Measurements from ENCODE around the gene ARMC9. TPM values are rescaled to one million over a fixed set of nuclear protein-coding genes. Genes with fewer than 3 reads are reported as not detected.

The ARMC9 gene
- total RNA-seq, 1 donor from 2014 or later, result 3.3 TPM

GRCh38 chr2:231411831-231412617, 213.6 kb downstream of the ARMC9 start:
- TF ChIP-seq CTCF (IDR thresholded peaks at IDR 0.05), result peak; percentile 82 to 97 (median 96)
- Histone ChIP-seq H3K4me1 (peaks cover 0 to 5% of the 10 kb centered on the region in 2 donors), H3K36me3 (no peaks in the 10 kb centered on the region), H3K27me3 (no peaks in the 10 kb centered on the region), H3K4me3 (peak overlapping the region; percentile 73 to 92), H3K9me3 (no peaks in the 10 kb centered on the region), H3K27ac (peak overlapping the region; percentile 8 to 26)
- intact Hi-C loops (cut with DNase I), result loop anchor here (1.0 to 5.0 kb wide), 4 partner anchors 115 to 360 kb away; no protein-coding TSS in a partner anchor
- peak; percentile 53 to 93 for DNase-seq (ENCODE audit: low spot score in 2 of 2)

- Histone ChIP-seq H3K9me3 (no peaks in the 10 kb centered on the region), H3K27me3 (no peaks in the 10 kb centered on the region), H3K36me3 (no peaks in the 10 kb centered on the region), H3K27ac (no peak overlapping the region), H3K4me1 (peaks cover 0 to 5% of the 10 kb centered on the region in 2 donors), H3K4me3 (peak overlapping the region; percentile 73 to 92)
- intact Hi-C loops (cut with DNase I), result loop anchor here (1.0 to 5.0 kb wide), 4 partner anchors 115 to 360 kb away; no protein-coding TSS in a partner anchor
- no peak for DNase-seq (ENCODE audit: low spot score in 2 of 2)
- no peak for TF ChIP-seq CTCF (IDR thresholded peaks at IDR 0.05)
Observed at GRCh38 chr2:231412618-231412963, 214.2 kb downstream of the ARMC9 start.

DNA sequence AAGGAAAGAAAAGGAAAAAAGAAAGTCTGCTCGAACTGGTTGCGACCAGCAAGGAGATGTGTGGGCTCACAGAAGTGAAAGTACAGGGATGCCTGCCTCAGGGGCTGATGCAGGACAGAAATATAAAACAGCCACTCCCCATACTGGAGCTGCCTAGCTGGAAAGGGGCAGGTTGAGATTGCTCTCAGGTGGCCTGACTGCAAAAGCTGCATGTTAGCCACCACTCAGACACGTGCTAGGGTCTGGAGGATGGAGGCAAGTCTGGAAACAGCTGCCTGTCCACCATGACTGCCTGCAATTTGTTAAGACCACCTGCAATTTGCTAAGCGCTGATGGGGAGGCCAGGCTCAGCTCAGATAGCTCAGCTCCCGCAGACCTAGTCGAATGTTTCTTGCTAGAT, 215.0 kb downstream of the ARMC9 start:
- H3K4me3 ChIP-seq, result no peak overlapping the region
- H3K9me3 ChIP-seq, result no peaks in the 10 kb centered on the region
- no peaks in the 10 kb centered on the region for H3K36me3 ChIP-seq
- no peak for TF ChIP-seq CTCF (IDR thresholded peaks at IDR 0.05)
- no peak overlapping the region for H3K27ac ChIP-seq
- no peak for DNase-seq (ENCODE audit: low spot score in 2 of 2)
- H3K4me1 ChIP-seq, result peaks cover 0 to 5% of the 10 kb centered on the region in 2 donors
- intact Hi-C loops (cut with DNase I), result loop anchor here (2.0 to 5.0 kb wide), 3 partner anchors 186 to 361 kb away; no protein-coding TSS in a partner anchor
- H3K27me3 ChIP-seq, result no peaks in the 10 kb centered on the region

DNA sequence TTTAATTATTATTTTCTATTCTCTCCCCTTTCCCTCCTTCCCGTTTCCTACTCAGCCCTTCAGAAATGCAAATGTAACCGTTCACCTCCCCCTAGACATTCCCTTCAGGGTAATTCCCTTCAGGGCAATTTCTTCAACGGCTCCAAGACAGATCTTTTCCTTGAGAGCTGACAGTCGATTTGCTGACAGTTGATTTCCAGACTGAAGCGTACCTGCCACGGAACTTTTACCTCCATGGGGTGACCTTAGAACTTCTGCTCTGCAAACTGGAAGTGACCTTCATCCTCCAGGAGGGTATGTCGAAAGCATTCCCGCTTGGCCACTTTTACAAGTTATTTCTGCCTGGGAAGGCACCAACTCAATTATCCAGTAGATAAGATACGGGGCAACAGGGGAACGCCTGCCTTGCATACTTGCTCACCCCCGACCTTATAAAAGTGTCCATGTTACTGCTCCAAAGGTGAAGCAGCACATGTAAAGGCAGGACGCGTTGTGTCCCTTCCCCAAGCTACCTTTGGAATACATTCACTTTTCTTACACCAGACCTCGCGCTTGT, 215.6 kb downstream of the ARMC9 start:
- intact Hi-C loops (cut with DNase I), result loop anchor here (2.0 to 5.0 kb wide), 3 partner anchors 187 to 362 kb away; no protein-coding TSS in a partner anchor

GRCh38 chr2:231415029-231415428, 216.6 kb downstream of the ARMC9 start:
- no peaks in the 10 kb centered on the region for H3K27me3 ChIP-seq
- H3K4me1 ChIP-seq, result peaks cover 0 to 5% of the 10 kb centered on the region in 2 donors
- intact Hi-C loops (cut with DNase I), result no loop called here
- H3K27ac ChIP-seq, result no peak overlapping the region
- no peak for DNase-seq (ENCODE audit: low spot score in 2 of 2)
- H3K4me3 ChIP-seq, result no peak overlapping the region
- TF ChIP-seq CTCF (IDR thresholded peaks at IDR 0.05), result no peak
- H3K36me3 ChIP-seq, result no peaks in the 10 kb centered on the region
- no peaks in the 10 kb centered on the region for H3K9me3 ChIP-seq

More for the DNA sequence above, 215.6 kb downstream of the ARMC9 start:
- Histone ChIP-seq H3K4me3 (no peak overlapping the region), H3K27me3 (no peaks in the 10 kb centered on the region), H3K9me3 (no peaks in the 10 kb centered on the region), H3K36me3 (no peaks in the 10 kb centered on the region), H3K4me1 (peaks cover 0 to 5% of the 10 kb centered on the region in 2 donors), H3K27ac (no peak overlapping the region)
- TF ChIP-seq CTCF (IDR thresholded peaks at IDR 0.05), result no peak
- DNase-seq (ENCODE audit: low spot score in 2 of 2), result no peak
